ENCODE results near the gene FOXO1. TPM values are rescaled to one million over a fixed set of nuclear protein-coding genes. Genes with fewer than 3 reads are reported as not detected.
A peak's percentile ranks its signal among the peaks of the same experiment; 100 is the strongest.

Gene FOXO1
- total and polyA plus RNA-seq, 7 donors: 9.0 to 36.8 (median 30.9) TPM

GRCh38 chr13:40613914-40614313 is 52.5 kb downstream of the FOXO1 start:
- intact Hi-C loops (cut with DNase I): no loop called here
- peak overlapping the region; percentile 21 to 71 (median 58) for H3K27ac ChIP-seq

GRCh38 chr13:40613192-40613818 is 53.1 kb downstream of the FOXO1 start:
- Histone ChIP-seq H3K9me3 (no peaks in the 10 kb centered on the region), H3K27me3 (no peaks in the 10 kb centered on the region), H3K4me1 (peaks cover 0 to 81% (median 65%) of the 10 kb centered on the region in 4 donors), H3K27ac (peak overlapping the region; percentile 21 to 71 (median 58)), H3K36me3 (no peaks in the 10 kb centered on the region), H3K4me3 (no peak overlapping the region)
- peak; percentile 79 for DNase-seq
- TF ChIP-seq EP300 (IDR thresholded peaks at IDR 0.05): peak in 1 of 4 donors; percentile 9
- TF ChIP-seq POLR2A (IDR thresholded peaks at IDR 0.05): no peak
- TF ChIP-seq POLR2AphosphoS5 (IDR thresholded peaks at IDR 0.05): peak; percentile 8 to 77 (median 29)
- TF ChIP-seq CTCF (IDR thresholded peaks at IDR 0.05): no peak
- 15 to 17% methylated on average over 7 of the region's 7 CpGs for WGBS, 2 donors
- intact Hi-C loops (cut with DNase I): no loop called here

More at GRCh38 chr13:40613914-40614313, 52.5 kb downstream of the FOXO1 start:
- no peaks in the 10 kb centered on the region for H3K36me3 ChIP-seq
- no peaks in the 10 kb centered on the region for H3K27me3 ChIP-seq
- DNase-seq: no peak
- H3K4me3 ChIP-seq: no peak overlapping the region
- WGBS, 2 donors: 60 to 76% methylated on average over 4 of the region's 4 CpGs
- no peaks in the 10 kb centered on the region for H3K9me3 ChIP-seq
- peaks cover 0 to 82% (median 66%) of the 10 kb centered on the region in 4 donors for H3K4me1 ChIP-seq
- no peak for TF ChIP-seq POLR2AphosphoS5 (IDR thresholded peaks at IDR 0.05)
- no peak for TF ChIP-seq POLR2A (IDR thresholded peaks at IDR 0.05)
- TF ChIP-seq CTCF (IDR thresholded peaks at IDR 0.05): no peak
- TF ChIP-seq EP300 (IDR thresholded peaks at IDR 0.05): no peak

- H3K9me3 ChIP-seq: no peaks in the 10 kb centered on the region
- H3K36me3 ChIP-seq: no peaks in the 10 kb centered on the region
- TF ChIP-seq POLR2AphosphoS5 (IDR thresholded peaks at IDR 0.05) (no peak), EP300 (IDR thresholded peaks at IDR 0.05) (no peak), CTCF (IDR thresholded peaks at IDR 0.05) (no peak)
- peak overlapping the region in 1 of 4 donors; percentile 46 for H3K27ac ChIP-seq
- WGBS, 2 donors: 77 to 86% methylated on average over 2 of the region's 2 CpGs
- intact Hi-C loops (cut with DNase I): no loop called here
- no peaks in the 10 kb centered on the region for H3K27me3 ChIP-seq
- no peak for DNase-seq
- H3K4me3 ChIP-seq: no peak overlapping the region
- peaks cover 0 to 69% (median 58%) of the 10 kb centered on the region in 4 donors for H3K4me1 ChIP-seq
These were observed 54.4 kb downstream of the FOXO1 start for GRCh38 chr13:40612041-40612440.

- TF ChIP-seq EP300 (IDR thresholded peaks at IDR 0.05): no peak
- no peak for TF ChIP-seq POLR2AphosphoS5 (IDR thresholded peaks at IDR 0.05)
- no peak for TF ChIP-seq POLR2A (IDR thresholded peaks at IDR 0.05)
- no peak for TF ChIP-seq CTCF (IDR thresholded peaks at IDR 0.05)
- peaks cover 0 to 69% (median 58%) of the 10 kb centered on the region in 4 donors for H3K4me1 ChIP-seq
- H3K27me3 ChIP-seq: no peaks in the 10 kb centered on the region
- no peak overlapping the region for H3K4me3 ChIP-seq
- intact Hi-C loops (cut with DNase I): no loop called here
- 89 to 91% methylated on average over 7 of the region's 7 CpGs for WGBS, 2 donors
- H3K36me3 ChIP-seq: no peaks in the 10 kb centered on the region
- no peaks in the 10 kb centered on the region for H3K9me3 ChIP-seq
- peak overlapping the region in 2 of 4 donors; percentile 12 to 46 for H3K27ac ChIP-seq
- DNase-seq: no peak
These were observed 54.8 kb downstream of the FOXO1 start for GRCh38 chr13:40611635-40612034.

All from sigmoid colon (tissue), 7 donors.